Posterior cingulate gyrus (tissue), 11 donors: Measurements from ENCODE around the gene WIPF1.
"Not testable (repeated sequence)": the region's sequence is repeated elsewhere in the genome, so short reads cannot be mapped to it uniquely, and the experiment has no call there.

Experiments used
- DNase-seq, 10 donors: peaks; one replicate each; pipeline versions ENCODE4 v3.0.0 to v3.0.0-alpha.2; 2020 to 2021; ENCODE audit warnings: mixed read lengths in 3 of 10
- intact Hi-C: fragments of 100-400 bp; cut with DNase I; formaldehyde crosslinking; loops from one replicate; pipeline ENCODE4 v1.15.1; 2023

The WIPF1 gene

GRCh38 chr2:174548021-174548420 is 49.6 kb downstream of the WIPF1 start:
- DNase-seq, intact Hi-C loops: not testable (repeated sequence)

GRCh38 chr2:174546519-174547506 is 50.8 kb downstream of the WIPF1 start:
- peak in 6 of 10 donors; percentile 15 to 87 (median 48) for DNase-seq
- intact Hi-C loops = loop anchor here (2.0 kb wide), 1 partner anchor 84 kb away; no protein-coding TSS in a partner anchor

- DNase-seq = no peak
- intact Hi-C loops = no loop called here
These were observed 52.4 kb downstream of the WIPF1 start for GRCh38 chr2:174545240-174545639.

GRCh38 chr2:174544802-174545201 is 52.8 kb downstream of the WIPF1 start:
- DNase-seq = no peak
- intact Hi-C loops = no loop called here

- DNase-seq = peak in 3 of 10 donors; percentile 4 to 37 (median 34)
These were observed 53.4 kb downstream of the WIPF1 start for GRCh38 chr2:174544156-174544555.

GRCh38 chr2:174540893-174541292 is 56.7 kb downstream of the WIPF1 start:
- intact Hi-C loops = no loop called here
- no peak for DNase-seq

More at GRCh38 chr2:174544156-174544555, 53.4 kb downstream of the WIPF1 start:
- intact Hi-C loops = no loop called here

- intact Hi-C loops = no loop called here
- no peak for DNase-seq
These were observed 61.6 kb downstream of the WIPF1 start for GRCh38 chr2:174535757-174536703.

- no peak for DNase-seq
- intact Hi-C loops = no loop called here
These were observed 62.5 kb downstream of the WIPF1 start for GRCh38 chr2:174535083-174535482.

- intact Hi-C loops = no loop called here
- DNase-seq = no peak
These were observed 67.7 kb downstream of the WIPF1 start for GRCh38 chr2:174529916-174530315.

GRCh38 chr2:174527959-174528358 is 69.6 kb downstream of the WIPF1 start:
- no peak for DNase-seq
- intact Hi-C loops = no loop called here

- intact Hi-C loops = no loop called here
These were observed 70.4 kb downstream of the WIPF1 start for GRCh38 chr2:174527101-174527721.

GRCh38 chr2:174524527-174524926 is 73.1 kb downstream of the WIPF1 start:
- no peak for DNase-seq
- intact Hi-C loops = no loop called here

More at GRCh38 chr2:174527101-174527721, 70.4 kb downstream of the WIPF1 start:
- DNase-seq = no peak

GRCh38 chr2:174522553-174522952 is 75.1 kb downstream of the WIPF1 start:
- DNase-seq = no peak
- intact Hi-C loops = loop anchor here (1.0 to 2.0 kb wide), 2 partner anchors 32 to 60 kb away; no protein-coding TSS in a partner anchor

GRCh38 chr2:174518395-174518794 is 79.2 kb downstream of the WIPF1 start:
- intact Hi-C loops = no loop called here
- no peak for DNase-seq

GRCh38 chr2:174516501-174517378 is 80.9 kb downstream of the WIPF1 start:
- DNase-seq = no peak
- intact Hi-C loops = no loop called here

GRCh38 chr2:174512345-174512744 is 85.3 kb downstream of the WIPF1 start:
- intact Hi-C loops = no loop called here
- DNase-seq = no peak

GRCh38 chr2:174511580-174512260 is 85.9 kb downstream of the WIPF1 start:
- no peak for DNase-seq
- intact Hi-C loops = no loop called here

- intact Hi-C loops = no loop called here
- no peak for DNase-seq
These were observed 86.9 kb downstream of the WIPF1 start for GRCh38 chr2:174510583-174511189.
